ENCODE results near the gene KIF26A.

KIF26A gene

GRCh38 chr14:104175811-104176210, 37.4 kb downstream of the KIF26A start:
- no peak for DNase-seq (ENCODE audit: low read depth in 3 of 3, low spot score in 1 of 3)

- DNase-seq (ENCODE audit: low read depth in 3 of 3, low spot score in 1 of 3) = no peak
These were observed 38.2 kb downstream of the KIF26A start for GRCh38 chr14:104176611-104177010.

GRCh38 chr14:104177411-104177810, 39.0 kb downstream of the KIF26A start:
- DNase-seq (ENCODE audit: low read depth in 3 of 3, low spot score in 1 of 3) = no peak

- no peak for DNase-seq (ENCODE audit: low read depth in 3 of 3, low spot score in 1 of 3)
These were observed 39.9 kb downstream of the KIF26A start for GRCh38 chr14:104178279-104178678.

GRCh38 chr14:104179126-104179525, 40.7 kb downstream of the KIF26A start:
- DNase-seq (ENCODE audit: low read depth in 3 of 3, low spot score in 1 of 3) = no peak

- no peak for DNase-seq (ENCODE audit: low read depth in 3 of 3, low spot score in 1 of 3)
These were observed 41.3 kb downstream of the KIF26A start for GRCh38 chr14:104179564-104180129.

- no peak for DNase-seq (ENCODE audit: low read depth in 3 of 3, low spot score in 1 of 3)
These were observed 42.3 kb downstream of the KIF26A start for GRCh38 chr14:104180561-104181165.

GRCh38 chr14:104181761-104182530, 43.6 kb downstream of the KIF26A start:
- DNase-seq (ENCODE audit: low read depth in 3 of 3, low spot score in 1 of 3) = no peak

GRCh38 chr14:104182857-104183425, 44.6 kb downstream of the KIF26A start:
- no peak for DNase-seq (ENCODE audit: low read depth in 3 of 3, low spot score in 1 of 3)

GRCh38 chr14:104183796-104184195, 45.4 kb downstream of the KIF26A start:
- no peak for DNase-seq (ENCODE audit: low read depth in 3 of 3, low spot score in 1 of 3)

- no peak for DNase-seq (ENCODE audit: low read depth in 3 of 3, low spot score in 1 of 3)
These were observed 46.1 kb downstream of the KIF26A start for GRCh38 chr14:104184506-104184905.

GRCh38 chr14:104184911-104185499, 46.6 kb downstream of the KIF26A start:
- no peak for DNase-seq (ENCODE audit: low read depth in 3 of 3, low spot score in 1 of 3)

- no peak for DNase-seq (ENCODE audit: low read depth in 3 of 3, low spot score in 1 of 3)
These were observed 47.6 kb downstream of the KIF26A start for GRCh38 chr14:104185916-104186495.

GRCh38 chr14:104186575-104186974, 48.2 kb downstream of the KIF26A start:
- no peak for DNase-seq (ENCODE audit: low read depth in 3 of 3, low spot score in 1 of 3)

- DNase-seq (ENCODE audit: low read depth in 3 of 3, low spot score in 1 of 3) = no peak
These were observed 48.9 kb downstream of the KIF26A start for GRCh38 chr14:104187121-104187889.

GRCh38 chr14:104187931-104188726, 49.7 kb downstream of the KIF26A start:
- DNase-seq (ENCODE audit: low read depth in 3 of 3, low spot score in 1 of 3) = no peak

- DNase-seq (ENCODE audit: low read depth in 3 of 3, low spot score in 1 of 3) = no peak
These were observed 50.5 kb downstream of the KIF26A start for GRCh38 chr14:104188727-104189400.

- DNase-seq (ENCODE audit: low read depth in 3 of 3, low spot score in 1 of 3) = no peak
These were observed 51.4 kb downstream of the KIF26A start for GRCh38 chr14:104189629-104190335.
